Measurements from ENCODE around the gene XPNPEP3. TPM values are rescaled to one million over a fixed set of nuclear protein-coding genes. Genes with fewer than 3 reads are reported as not detected.
"Not testable (repeated sequence)": the region's sequence is repeated elsewhere in the genome, so short reads cannot be mapped to it uniquely, and the experiment has no call there.

Gene XPNPEP3
- total RNA-seq, 1 experiment from 2014 or later = 39.9 TPM

DNA sequence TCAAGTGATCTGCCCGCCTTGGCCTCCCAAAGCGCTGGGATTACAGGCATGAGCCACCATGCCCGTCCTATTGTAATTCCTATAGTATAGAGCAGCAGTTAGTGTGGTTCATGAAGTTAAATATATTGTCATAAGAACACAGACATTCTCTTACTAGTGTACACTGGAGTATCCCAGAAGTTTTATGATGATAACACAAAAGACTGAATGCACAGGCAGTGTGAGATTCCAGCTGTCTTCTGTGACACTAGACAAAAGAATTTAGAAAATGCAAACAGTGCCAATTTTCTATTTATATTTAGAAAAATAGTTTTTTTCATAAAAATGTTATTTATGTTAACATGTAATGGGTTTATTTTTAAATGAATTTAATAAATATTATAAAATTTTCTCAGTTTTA is 54.8 kb downstream of the XPNPEP3 start:
- no TSS peak for BruUV-seq (replicated peaks)

GRCh38 chr22:40912987-40913386 is 56.0 kb downstream of the XPNPEP3 start:
- H3K4me1 Mint-ChIP-seq (ENCODE audit: low read depth, unreplicated experiment); H3K27me3 Mint-ChIP-seq (ENCODE audit: unreplicated experiment); BruUV-seq (replicated peaks); intact Hi-C loops (cut with micrococcal nuclease; ENCODE audit: unreplicated experiment); DNase-seq; CTCF ChIA-PET; H3K27ac Mint-ChIP-seq (ENCODE audit: unreplicated experiment); H3K4me3 Mint-ChIP-seq (ENCODE audit: low read depth, unreplicated experiment); H3K9me3 Mint-ChIP-seq (ENCODE audit: low read depth, unreplicated experiment): not testable (repeated sequence)
- H3K36me3 Mint-ChIP-seq (ENCODE audit: insufficient read depth, unreplicated experiment) = peaks cover 34% of the 10 kb centered on the region

More for the DNA sequence above, 54.8 kb downstream of the XPNPEP3 start:
- Mint-ChIP-seq H3K4me1 (ENCODE audit: low read depth, unreplicated experiment) (no peaks in the 10 kb centered on the region), H3K4me3 (ENCODE audit: low read depth, unreplicated experiment) (no peak overlapping the region), H3K27me3 (ENCODE audit: unreplicated experiment) (no peaks in the 10 kb centered on the region), H3K9me3 (ENCODE audit: low read depth, unreplicated experiment) (no peaks in the 10 kb centered on the region), H3K36me3 (ENCODE audit: insufficient read depth, unreplicated experiment) (peaks cover 34% of the 10 kb centered on the region), H3K27ac (ENCODE audit: unreplicated experiment) (no peak overlapping the region)
- TF ChIP-seq, protein P1, sequence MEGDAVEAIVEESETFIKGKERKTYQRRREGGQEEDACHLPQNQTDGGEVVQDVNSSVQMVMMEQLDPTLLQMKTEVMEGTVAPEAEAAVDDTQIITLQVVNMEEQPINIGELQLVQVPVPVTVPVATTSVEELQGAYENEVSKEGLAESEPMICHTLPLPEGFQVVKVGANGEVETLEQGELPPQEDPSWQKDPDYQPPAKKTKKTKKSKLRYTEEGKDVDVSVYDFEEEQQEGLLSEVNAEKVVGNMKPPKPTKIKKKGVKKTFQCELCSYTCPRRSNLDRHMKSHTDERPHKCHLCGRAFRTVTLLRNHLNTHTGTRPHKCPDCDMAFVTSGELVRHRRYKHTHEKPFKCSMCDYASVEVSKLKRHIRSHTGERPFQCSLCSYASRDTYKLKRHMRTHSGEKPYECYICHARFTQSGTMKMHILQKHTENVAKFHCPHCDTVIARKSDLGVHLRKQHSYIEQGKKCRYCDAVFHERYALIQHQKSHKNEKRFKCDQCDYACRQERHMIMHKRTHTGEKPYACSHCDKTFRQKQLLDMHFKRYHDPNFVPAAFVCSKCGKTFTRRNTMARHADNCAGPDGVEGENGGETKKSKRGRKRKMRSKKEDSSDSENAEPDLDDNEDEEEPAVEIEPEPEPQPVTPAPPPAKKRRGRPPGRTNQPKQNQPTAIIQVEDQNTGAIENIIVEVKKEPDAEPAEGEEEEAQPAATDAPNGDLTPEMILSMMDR (IDR thresholded peaks at IDR 0.05; ENCODE audit: unreplicated experiment) = no peak
- intact Hi-C loops (cut with micrococcal nuclease; ENCODE audit: unreplicated experiment) = no loop called here
- CTCF ChIA-PET = interaction anchor here (1.3 kb wide), 1 partner anchor 12 kb away, joined by 4 read pairs; no protein-coding TSS in a partner anchor
- DNase-seq = no peak

DNA sequence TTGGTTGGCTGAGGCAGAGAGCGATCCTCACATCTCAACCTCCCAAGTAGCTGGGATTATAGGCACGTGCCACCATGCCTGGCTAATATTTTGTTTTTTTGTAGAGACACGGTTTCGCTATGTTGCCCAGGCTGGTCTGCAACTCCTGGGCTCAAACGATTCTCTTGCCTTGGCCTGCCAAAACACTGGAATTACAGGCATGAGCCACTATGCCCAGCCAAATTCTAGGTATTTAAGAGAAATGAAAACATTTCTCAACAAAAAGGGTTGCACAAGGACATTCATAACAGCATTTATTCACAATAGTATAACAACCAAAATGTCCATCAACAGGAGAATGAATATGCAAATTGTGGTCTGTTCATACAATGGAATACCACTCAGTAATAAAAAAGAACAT is 62.5 kb downstream of the XPNPEP3 start:
- no TSS peak for BruUV-seq (replicated peaks)
- Mint-ChIP-seq H3K9me3 (ENCODE audit: low read depth, unreplicated experiment) (no peaks in the 10 kb centered on the region), H3K27me3 (ENCODE audit: unreplicated experiment) (no peaks in the 10 kb centered on the region), H3K36me3 (ENCODE audit: insufficient read depth, unreplicated experiment) (peaks cover 40% of the 10 kb centered on the region), H3K4me1 (ENCODE audit: low read depth, unreplicated experiment) (no peaks in the 10 kb centered on the region), H3K4me3 (ENCODE audit: low read depth, unreplicated experiment) (no peak overlapping the region), H3K27ac (ENCODE audit: unreplicated experiment) (no peak overlapping the region)
- CTCF ChIA-PET = no interaction called here
- intact Hi-C loops (cut with micrococcal nuclease; ENCODE audit: unreplicated experiment) = no loop called here
- TF ChIP-seq, protein P1 (IDR thresholded peaks at IDR 0.05; ENCODE audit: unreplicated experiment) = no peak
- DNase-seq = no peak

- TF ChIP-seq, protein P1 (IDR thresholded peaks at IDR 0.05; ENCODE audit: unreplicated experiment) = no peak
- H3K27ac Mint-ChIP-seq (ENCODE audit: unreplicated experiment) = no peak overlapping the region
- no peaks in the 10 kb centered on the region for H3K4me1 Mint-ChIP-seq (ENCODE audit: low read depth, unreplicated experiment)
- no peak for DNase-seq
- no peaks in the 10 kb centered on the region for H3K27me3 Mint-ChIP-seq (ENCODE audit: unreplicated experiment)
- no peak overlapping the region for H3K4me3 Mint-ChIP-seq (ENCODE audit: low read depth, unreplicated experiment)
- CTCF ChIA-PET = interaction anchor here (1.2 kb wide), 1 partner anchor 317 kb away, joined by 4 read pairs; no protein-coding TSS in a partner anchor
- no TSS peak for BruUV-seq (replicated peaks)
- H3K9me3 Mint-ChIP-seq (ENCODE audit: low read depth, unreplicated experiment) = no peaks in the 10 kb centered on the region
- H3K36me3 Mint-ChIP-seq (ENCODE audit: insufficient read depth, unreplicated experiment) = peaks cover 37% of the 10 kb centered on the region
- intact Hi-C loops (cut with micrococcal nuclease; ENCODE audit: unreplicated experiment) = loop anchor here (5.0 kb wide), 1 partner anchor 317 kb away; no protein-coding TSS in a partner anchor
Observed at GRCh38 chr22:40920526-40920925, 63.6 kb downstream of the XPNPEP3 start.

Data from Calu3 (cell line).